ENCODE results near the gene TRIM39.

The TRIM39 gene

GRCh38 chr6:30357678-30358540 lies 31.2 kb downstream of the TRIM39 start:
- TF ChIP-seq CTCF (IDR thresholded peaks at IDR 0.05): peak; percentile 76

- TF ChIP-seq CTCF (IDR thresholded peaks at IDR 0.05): no peak
These were observed 32.5 kb downstream of the TRIM39 start for GRCh38 chr6:30359276-30359675.

- no peak for TF ChIP-seq CTCF (IDR thresholded peaks at IDR 0.05)
These were observed 33.4 kb downstream of the TRIM39 start for GRCh38 chr6:30360139-30360538.

GRCh38 chr6:30361661-30362060 lies 34.9 kb downstream of the TRIM39 start:
- no peak for TF ChIP-seq CTCF (IDR thresholded peaks at IDR 0.05)

GRCh38 chr6:30363459-30363858 lies 36.7 kb downstream of the TRIM39 start:
- TF ChIP-seq CTCF (IDR thresholded peaks at IDR 0.05): no peak

GRCh38 chr6:30364591-30364990 lies 37.9 kb downstream of the TRIM39 start:
- peak; percentile 20; the same call in 1 of the 2 replicates for TF ChIP-seq CTCF (IDR thresholded peaks at IDR 0.05)

GRCh38 chr6:30378290-30378937 lies 51.7 kb downstream of the TRIM39 start:
- no peak for TF ChIP-seq CTCF (IDR thresholded peaks at IDR 0.05)
